DOHH2 (cell line): ENCODE data around the gene NRXN3.

Experiments used
- H3F3A ChIP-seq: fragments of 200-600 bp; sonication (generic), shearing (Covaris generic); 2 replicates; pipeline ENCODE4 v1.6.0; 2016; ENCODE audit warnings: antibody characterized with exemption, mild to moderate bottlenecking; ENCODE audit not compliant: control insufficient read depth, insufficient read depth
- H3K27ac ChIP-seq: fragments of 200-600 bp; sonication (generic); 2 replicates; pipeline ENCODE4 v1.5.1; 2014; ENCODE audit warnings: low read depth, mild to moderate bottlenecking, low read length, moderate library complexity
- H3K27me3 ChIP-seq: fragments of 200-600 bp; sonication (generic); 2 replicates; pipeline ENCODE4 v1.6.1; 2014; ENCODE audit warnings: mild to moderate bottlenecking, low read length, mixed read lengths; ENCODE audit not compliant: control insufficient read depth
- H3K36me3 ChIP-seq: fragments of 200-600 bp; sonication (generic); 2 replicates; pipeline ENCODE4 v1.6.1; 2014; ENCODE audit warnings: mild to moderate bottlenecking, low read length, moderate library complexity, mixed read lengths; ENCODE audit not compliant: control insufficient read depth
- H3K4me1 ChIP-seq: fragments of 200-600 bp; sonication (generic); 2 replicates; pipeline ENCODE4 v1.6.1; 2014; ENCODE audit warnings: mild to moderate bottlenecking, low read length, mixed read lengths; ENCODE audit not compliant: control insufficient read depth
- H3K4me2 ChIP-seq: fragments of 200-600 bp; sonication (generic); 2 replicates; pipeline ENCODE4 v1.6.0; 2014; ENCODE audit warnings: mild to moderate bottlenecking, low read length, moderate library complexity
- H3K4me3 ChIP-seq: fragments of 200-600 bp; sonication (generic); 2 replicates; pipeline ENCODE4 v1.5.1; 2014; ENCODE audit warnings: mild to moderate bottlenecking, low read length, mixed read lengths
- H3K79me2 ChIP-seq: fragments of 200-600 bp; sonication (generic); 2 replicates; pipeline ENCODE4 v1.6.1; 2014; ENCODE audit warnings: mild to moderate bottlenecking, low read length, mixed read lengths; ENCODE audit not compliant: control insufficient read depth
- H3K9me2 ChIP-seq: fragments of 200-600 bp; sonication (generic); replicated peaks from 2 replicates; pipeline ENCODE4 v1.6.1; 2014; ENCODE audit warnings: mild to moderate bottlenecking, low read length, mixed read lengths; ENCODE audit not compliant: control insufficient read depth
- H3K9me3 ChIP-seq: fragments of 200-600 bp; sonication (generic); 2 replicates; pipeline ENCODE4 v1.6.1; 2014; ENCODE audit warnings: antibody characterized with exemption, low read length, mixed read lengths; ENCODE audit not compliant: control insufficient read depth, insufficient read depth
- H4K20me1 ChIP-seq: fragments of 200-600 bp; sonication (generic); 2 replicates; pipeline ENCODE4 v1.6.0; 2014; ENCODE audit warnings: low read depth, mild to moderate bottlenecking, antibody characterized with exemption, low read length, moderate library complexity; ENCODE audit not compliant: control insufficient read depth, insufficient read depth
- EZH2phosphoT487 ChIP-seq: fragments of 200-600 bp; sonication (generic); IDR thresholded peaks from 2 replicates; pipeline ENCODE4 v1.6.1; 2017; ENCODE audit warnings: borderline replicate concordance, mild to moderate bottlenecking, antibody characterized with exemption, low read length, moderate library complexity, mixed read lengths
- TF ChIP-seq, protein P1 (sequence below): fragments of 200-600 bp; sonication (generic); IDR thresholded peaks from one replicate; pipeline ENCODE4 v1.5.1; 2014; ENCODE audit warnings: antibody characterized with exemption, mild to moderate bottlenecking, low read depth, low read length; ENCODE audit not compliant: poor library complexity, severe bottlenecking

The NRXN3 gene

GRCh38 chr14:78598046-78598920 is 428.1 kb downstream of the NRXN3 start:
- no peaks in the 10 kb centered on the region for H3K9me3 ChIP-seq
- no peaks in the 10 kb centered on the region for H3K79me2 ChIP-seq
- no peaks in the 10 kb centered on the region for H3F3A ChIP-seq
- no peak for TF ChIP-seq EZH2phosphoT487
- TF ChIP-seq, protein P1, sequence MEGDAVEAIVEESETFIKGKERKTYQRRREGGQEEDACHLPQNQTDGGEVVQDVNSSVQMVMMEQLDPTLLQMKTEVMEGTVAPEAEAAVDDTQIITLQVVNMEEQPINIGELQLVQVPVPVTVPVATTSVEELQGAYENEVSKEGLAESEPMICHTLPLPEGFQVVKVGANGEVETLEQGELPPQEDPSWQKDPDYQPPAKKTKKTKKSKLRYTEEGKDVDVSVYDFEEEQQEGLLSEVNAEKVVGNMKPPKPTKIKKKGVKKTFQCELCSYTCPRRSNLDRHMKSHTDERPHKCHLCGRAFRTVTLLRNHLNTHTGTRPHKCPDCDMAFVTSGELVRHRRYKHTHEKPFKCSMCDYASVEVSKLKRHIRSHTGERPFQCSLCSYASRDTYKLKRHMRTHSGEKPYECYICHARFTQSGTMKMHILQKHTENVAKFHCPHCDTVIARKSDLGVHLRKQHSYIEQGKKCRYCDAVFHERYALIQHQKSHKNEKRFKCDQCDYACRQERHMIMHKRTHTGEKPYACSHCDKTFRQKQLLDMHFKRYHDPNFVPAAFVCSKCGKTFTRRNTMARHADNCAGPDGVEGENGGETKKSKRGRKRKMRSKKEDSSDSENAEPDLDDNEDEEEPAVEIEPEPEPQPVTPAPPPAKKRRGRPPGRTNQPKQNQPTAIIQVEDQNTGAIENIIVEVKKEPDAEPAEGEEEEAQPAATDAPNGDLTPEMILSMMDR, result peak; percentile 92
- H3K27ac ChIP-seq, result no peak overlapping the region
- H3K4me2 ChIP-seq, result no peak overlapping the region
- H3K9me2 ChIP-seq, result no peaks in the 10 kb centered on the region
- H3K27me3 ChIP-seq, result no peaks in the 10 kb centered on the region
- H3K4me3 ChIP-seq, result no peak overlapping the region
- H3K4me1 ChIP-seq, result no peaks in the 10 kb centered on the region
- H4K20me1 ChIP-seq, result no peaks in the 10 kb centered on the region
- no peaks in the 10 kb centered on the region for H3K36me3 ChIP-seq

GRCh38 chr14:78605025-78605762 is 435.0 kb downstream of the NRXN3 start:
- no peaks in the 10 kb centered on the region for H3K4me1 ChIP-seq
- no peaks in the 10 kb centered on the region for H3K9me2 ChIP-seq
- no peak overlapping the region for H3K4me2 ChIP-seq
- H3K27ac ChIP-seq, result no peak overlapping the region
- no peaks in the 10 kb centered on the region for H3K79me2 ChIP-seq
- H3K4me3 ChIP-seq, result no peak overlapping the region
- no peaks in the 10 kb centered on the region for H3K27me3 ChIP-seq
- no peak for TF ChIP-seq EZH2phosphoT487
- TF ChIP-seq, protein P1, result no peak
- H3F3A ChIP-seq, result no peaks in the 10 kb centered on the region
- H4K20me1 ChIP-seq, result no peaks in the 10 kb centered on the region
- H3K9me3 ChIP-seq, result no peaks in the 10 kb centered on the region
- no peaks in the 10 kb centered on the region for H3K36me3 ChIP-seq

DNA sequence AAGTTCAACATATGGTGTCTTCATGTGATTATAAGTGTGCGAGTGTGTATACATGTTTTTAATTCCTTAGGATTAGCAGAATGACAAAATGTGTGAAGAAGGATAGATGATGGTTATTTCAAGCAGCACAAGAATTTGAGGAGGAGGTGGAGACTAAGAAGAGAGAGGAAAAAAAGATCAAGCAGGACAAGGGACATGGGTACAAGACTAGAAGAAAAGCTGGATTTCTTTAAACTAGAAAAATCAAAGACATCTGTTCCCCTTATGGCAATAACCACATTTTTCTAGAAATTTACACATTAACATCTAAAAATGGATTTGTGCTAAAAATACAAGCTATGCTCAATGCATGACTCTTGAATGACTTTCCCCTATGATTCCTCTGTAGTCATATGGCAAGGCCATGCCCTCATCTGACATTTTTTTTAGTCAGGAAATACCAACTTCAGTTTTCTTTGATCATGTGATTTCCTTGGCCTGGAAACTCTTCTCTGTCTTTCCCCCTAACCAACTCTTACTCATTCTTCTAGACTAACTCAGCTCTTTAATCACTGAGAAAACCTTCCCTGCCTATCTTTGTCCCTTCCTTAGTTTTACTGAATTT is 435.8 kb downstream of the NRXN3 start:
- Histone ChIP-seq H3K4me2 (no peak overlapping the region), H3K36me3 (no peaks in the 10 kb centered on the region), H3K4me1 (no peaks in the 10 kb centered on the region)

More for the DNA sequence above, 435.8 kb downstream of the NRXN3 start:
- no peak overlapping the region for H3K27ac ChIP-seq
- H3K79me2 ChIP-seq, result no peaks in the 10 kb centered on the region
- H3K4me3 ChIP-seq, result no peak overlapping the region
- H3F3A ChIP-seq, result no peaks in the 10 kb centered on the region
- no peaks in the 10 kb centered on the region for H3K9me3 ChIP-seq
- no peaks in the 10 kb centered on the region for H3K27me3 ChIP-seq
- no peaks in the 10 kb centered on the region for H3K9me2 ChIP-seq
- H4K20me1 ChIP-seq, result no peaks in the 10 kb centered on the region
- no peak for TF ChIP-seq EZH2phosphoT487
- TF ChIP-seq, protein P1, result no peak
